Measurements from ENCODE around the gene PPIF.

Gene PPIF

DNA sequence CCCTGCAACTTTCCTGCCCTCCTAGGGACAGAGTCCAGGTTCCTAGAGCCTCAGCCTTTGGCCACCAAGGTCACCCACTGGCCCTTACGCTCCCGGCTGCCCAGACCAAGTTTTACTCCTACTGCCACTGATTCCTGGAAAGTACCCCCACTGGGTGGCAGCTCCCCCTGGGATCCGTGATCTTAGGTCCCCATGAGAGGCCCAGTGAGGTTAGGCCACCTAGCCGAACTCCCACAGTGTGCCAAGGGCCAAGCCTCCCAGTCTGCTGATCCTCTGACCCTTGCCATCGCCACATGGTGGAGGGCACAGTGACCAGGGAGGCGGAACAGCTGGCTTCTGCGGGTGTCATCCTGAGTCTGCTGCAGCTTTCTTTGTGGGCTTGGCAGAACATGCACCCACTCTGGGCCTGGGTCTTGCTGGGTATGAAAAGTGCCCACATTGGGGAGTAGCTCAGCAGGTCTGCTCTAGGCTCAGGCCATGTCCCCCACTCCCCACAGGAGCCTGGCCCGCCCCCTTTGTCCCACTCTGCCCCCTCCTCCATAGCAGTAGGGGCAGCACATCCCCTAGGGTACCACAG lies 40.5 kb upstream of the PPIF start:
- Histone ChIP-seq H3K9me3 (ENCODE audit: control insufficient read depth in 1 of 2, low read length in 2 of 2) (no peaks in the 10 kb centered on the region), H3K27me3 (ENCODE audit: low read depth, low read length) (no peaks in the 10 kb centered on the region), H3K4me3 (ENCODE audit: low read depth in 1 of 2, low read length in 2 of 2) (no peak overlapping the region), H3K27ac (ENCODE audit: low read length) (no peak overlapping the region), H3K36me3 (ENCODE audit: control insufficient read depth in 1 of 2, insufficient read depth in 2 of 2, low read length in 2 of 2) (peaks cover 65 to 85% of the 10 kb centered on the region in 2 donors), H3K4me1 (ENCODE audit: control insufficient read depth in 1 of 2, insufficient read depth in 2 of 2, low read length in 2 of 2) (no peaks in the 10 kb centered on the region)

DNA sequence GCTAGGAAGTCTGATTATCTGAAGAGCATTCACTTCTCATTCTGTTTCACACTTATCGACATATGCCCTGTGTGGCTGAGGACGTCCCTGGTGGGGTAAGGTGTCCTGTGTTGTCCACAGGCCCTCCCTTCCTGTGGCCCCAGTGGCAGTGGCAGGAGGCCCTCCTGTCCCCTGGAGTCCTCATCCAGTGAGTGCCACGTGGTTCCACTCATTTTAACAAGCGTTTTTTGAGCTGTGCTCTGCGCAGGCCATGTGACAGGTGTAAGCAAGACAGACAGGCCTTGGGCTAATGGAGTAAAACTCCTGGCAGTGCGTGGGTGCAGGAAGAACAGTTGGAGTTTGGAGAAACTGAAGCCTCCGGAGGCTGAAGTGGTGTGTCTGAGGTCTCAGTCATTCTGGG lies 39.3 kb upstream of the PPIF start:
- Histone ChIP-seq H3K4me3 (ENCODE audit: low read depth in 1 of 2, low read length in 2 of 2) (no peak overlapping the region), H3K27ac (ENCODE audit: low read length) (no peak overlapping the region), H3K9me3 (ENCODE audit: control insufficient read depth in 1 of 2, low read length in 2 of 2) (no peaks in the 10 kb centered on the region), H3K36me3 (ENCODE audit: control insufficient read depth in 1 of 2, insufficient read depth in 2 of 2, low read length in 2 of 2) (peaks cover 66 to 88% of the 10 kb centered on the region in 2 donors), H3K4me1 (ENCODE audit: control insufficient read depth in 1 of 2, insufficient read depth in 2 of 2, low read length in 2 of 2) (no peaks in the 10 kb centered on the region), H3K27me3 (ENCODE audit: low read depth, low read length) (no peaks in the 10 kb centered on the region)

- Histone ChIP-seq H3K9me3 (ENCODE audit: control insufficient read depth in 1 of 2, low read length in 2 of 2) (no peaks in the 10 kb centered on the region), H3K4me3 (ENCODE audit: low read depth in 1 of 2, low read length in 2 of 2) (no peak overlapping the region), H3K36me3 (ENCODE audit: control insufficient read depth in 1 of 2, insufficient read depth in 2 of 2, low read length in 2 of 2) (peaks cover 63 to 88% of the 10 kb centered on the region in 2 donors), H3K4me1 (ENCODE audit: control insufficient read depth in 1 of 2, insufficient read depth in 2 of 2, low read length in 2 of 2) (no peaks in the 10 kb centered on the region), H3K27me3 (ENCODE audit: low read depth, low read length) (no peaks in the 10 kb centered on the region), H3K27ac (ENCODE audit: low read length) (no peak overlapping the region)
Observed at GRCh38 chr10:79308969-79309665, 38.2 kb upstream of the PPIF start.

DNA sequence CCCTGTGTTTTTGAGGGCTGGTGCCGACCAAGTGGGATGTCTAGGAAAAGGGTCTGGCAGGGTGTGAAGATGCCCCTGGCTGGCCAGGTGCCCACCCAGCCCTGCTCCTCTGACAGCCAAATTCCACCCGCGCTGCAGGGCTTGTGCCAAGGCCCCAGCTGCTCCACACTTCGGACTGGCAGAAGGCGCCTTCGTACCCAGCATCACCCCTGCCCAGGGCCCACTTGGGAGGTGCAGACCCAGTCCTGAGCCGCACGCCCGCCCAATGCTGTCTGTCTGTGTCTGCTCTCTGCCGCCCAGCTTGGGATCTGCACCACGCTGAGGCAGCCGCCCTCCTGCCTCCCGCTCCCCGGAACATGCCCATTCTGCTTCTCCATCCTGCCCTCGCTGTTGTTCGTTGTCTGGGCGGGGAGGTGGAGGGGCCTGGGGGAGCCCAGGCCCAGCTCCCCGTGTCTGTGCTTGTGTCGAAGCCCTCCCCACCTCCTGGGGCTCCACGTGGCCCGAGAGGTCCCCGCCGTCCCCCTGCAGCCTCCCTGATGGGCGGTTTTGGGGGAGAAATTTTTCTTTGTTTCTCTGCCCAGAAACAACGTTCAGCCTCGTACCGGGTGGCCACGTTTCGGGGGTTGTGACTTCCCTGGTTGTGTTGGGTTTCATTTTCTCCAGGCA lies 36.9 kb upstream of the PPIF start:
- no peak overlapping the region for H3K27ac ChIP-seq (ENCODE audit: low read length)

DNA sequence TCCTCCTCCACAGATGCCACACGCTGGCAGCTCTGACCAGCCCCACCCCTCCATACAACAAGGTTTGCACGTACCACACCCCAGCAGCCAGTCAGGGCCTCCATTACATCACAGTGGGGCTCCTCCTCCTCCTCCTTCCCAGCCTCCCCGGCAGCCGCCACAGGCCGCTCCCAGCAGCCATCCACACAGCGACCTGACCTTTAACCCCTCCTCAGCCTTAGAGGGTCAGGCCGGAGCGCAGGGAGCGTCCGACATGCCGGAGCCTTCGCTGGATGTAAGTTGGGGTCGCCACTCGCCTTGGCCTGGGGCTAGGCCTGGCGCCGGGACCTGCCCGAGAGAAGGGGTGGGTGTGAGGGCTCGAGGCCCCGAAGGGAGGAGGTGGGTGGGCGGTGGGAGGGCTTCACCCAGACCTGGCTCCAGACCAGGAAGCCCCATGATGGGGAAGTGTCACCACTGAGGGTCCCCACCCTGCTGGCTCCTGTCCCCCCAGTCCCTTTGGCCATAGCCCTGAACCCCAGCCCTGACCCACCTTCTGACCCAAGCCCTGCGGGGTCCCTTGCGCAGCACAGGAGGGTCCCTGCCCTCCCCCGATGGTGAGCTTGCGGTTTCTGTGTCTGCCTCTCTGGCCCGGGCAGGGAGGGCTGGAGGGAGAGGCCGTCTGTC lies 36.2 kb upstream of the PPIF start:
- Histone ChIP-seq H3K4me1 (ENCODE audit: control insufficient read depth in 1 of 2, insufficient read depth in 2 of 2, low read length in 2 of 2) (no peaks in the 10 kb centered on the region), H3K36me3 (ENCODE audit: control insufficient read depth in 1 of 2, insufficient read depth in 2 of 2, low read length in 2 of 2) (peaks cover 47 to 81% of the 10 kb centered on the region in 2 donors), H3K9me3 (ENCODE audit: control insufficient read depth in 1 of 2, low read length in 2 of 2) (no peaks in the 10 kb centered on the region), H3K27me3 (ENCODE audit: low read depth, low read length) (no peaks in the 10 kb centered on the region), H3K27ac (ENCODE audit: low read length) (no peak overlapping the region), H3K4me3 (ENCODE audit: low read depth in 1 of 2, low read length in 2 of 2) (no peak overlapping the region)

More for the DNA sequence above, 36.9 kb upstream of the PPIF start:
- Histone ChIP-seq H3K4me1 (ENCODE audit: control insufficient read depth in 1 of 2, insufficient read depth in 2 of 2, low read length in 2 of 2) (no peaks in the 10 kb centered on the region), H3K36me3 (ENCODE audit: control insufficient read depth in 1 of 2, insufficient read depth in 2 of 2, low read length in 2 of 2) (peaks cover 53 to 86% of the 10 kb centered on the region in 2 donors), H3K27me3 (ENCODE audit: low read depth, low read length) (no peaks in the 10 kb centered on the region), H3K9me3 (ENCODE audit: control insufficient read depth in 1 of 2, low read length in 2 of 2) (no peaks in the 10 kb centered on the region), H3K4me3 (ENCODE audit: low read depth in 1 of 2, low read length in 2 of 2) (no peak overlapping the region)

DNA sequence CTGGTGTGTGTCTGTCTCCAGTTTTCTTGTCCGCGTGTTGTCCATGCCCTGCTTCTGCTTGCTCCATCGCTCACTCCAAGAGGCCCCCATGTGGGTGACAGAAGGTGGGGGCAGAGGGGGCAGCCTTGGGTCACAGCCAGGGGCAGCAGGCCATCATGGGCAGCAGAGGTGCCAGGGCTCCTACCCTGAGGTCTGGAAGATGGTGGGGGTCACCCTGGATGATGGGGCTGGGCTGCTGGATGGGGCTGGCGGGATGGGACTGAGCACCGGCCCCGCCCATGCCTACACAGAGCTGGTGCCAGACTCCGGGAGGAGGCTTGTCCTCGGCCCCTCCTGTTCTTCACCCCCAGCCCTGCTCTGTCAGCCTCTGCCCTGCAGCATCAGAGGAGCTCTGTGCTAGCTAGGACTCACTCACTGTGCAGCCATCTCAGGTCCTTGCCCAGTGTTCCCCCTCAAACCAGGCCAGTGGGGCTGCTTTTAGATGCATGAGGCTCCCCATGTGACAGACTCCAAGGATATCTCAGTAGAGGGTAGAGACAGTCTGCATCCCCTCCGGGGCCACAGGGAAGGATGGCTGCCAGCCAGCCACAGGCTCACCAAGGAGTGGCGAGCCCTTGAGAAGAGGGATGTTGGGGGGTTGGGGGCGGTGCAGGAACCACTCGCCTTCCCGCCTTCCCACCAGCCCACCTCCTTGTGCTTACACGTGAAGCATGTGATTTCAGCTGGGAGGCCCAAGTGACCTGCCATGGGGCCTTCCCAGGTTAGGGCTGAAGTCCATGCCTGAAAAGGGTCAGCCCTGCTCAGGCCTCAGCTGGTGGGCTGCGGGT lies 35.5 kb upstream of the PPIF start:
- Histone ChIP-seq H3K9me3 (ENCODE audit: control insufficient read depth in 1 of 2, low read length in 2 of 2) (no peaks in the 10 kb centered on the region), H3K4me3 (ENCODE audit: low read depth in 1 of 2, low read length in 2 of 2) (no peak overlapping the region), H3K4me1 (ENCODE audit: control insufficient read depth in 1 of 2, insufficient read depth in 2 of 2, low read length in 2 of 2) (no peaks in the 10 kb centered on the region), H3K36me3 (ENCODE audit: control insufficient read depth in 1 of 2, insufficient read depth in 2 of 2, low read length in 2 of 2) (peaks cover 40 to 73% of the 10 kb centered on the region in 2 donors), H3K27ac (ENCODE audit: low read length) (no peak overlapping the region), H3K27me3 (ENCODE audit: low read depth, low read length) (no peaks in the 10 kb centered on the region)

DNA sequence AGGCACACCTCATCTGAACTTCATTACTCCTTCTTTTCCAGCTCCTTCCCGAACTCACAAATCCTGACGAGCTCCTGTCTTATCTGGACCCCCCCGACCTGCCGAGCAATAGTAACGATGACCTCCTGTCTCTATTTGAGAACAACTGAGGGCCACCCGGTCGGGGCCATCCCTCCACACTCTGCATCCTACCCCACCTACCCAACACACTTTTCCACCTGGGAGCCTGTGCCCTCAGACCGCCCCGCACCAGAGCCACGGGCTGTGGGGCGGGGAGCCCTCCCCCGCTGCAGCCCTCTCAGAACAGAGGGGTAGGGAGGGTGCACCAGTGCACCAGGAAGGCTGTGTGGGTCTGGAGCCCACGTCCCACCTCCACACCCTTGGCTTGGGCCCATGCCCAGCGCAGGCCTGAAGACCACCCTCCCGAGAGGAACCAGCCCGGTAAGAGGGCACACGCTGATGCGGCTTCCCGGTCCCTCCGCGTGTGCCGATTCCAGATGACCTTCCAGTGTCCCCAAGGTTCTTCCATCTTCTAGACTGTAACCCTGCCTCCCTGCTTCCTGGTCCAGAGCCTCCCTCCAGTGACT lies 34.6 kb upstream of the PPIF start:
- no peaks in the 10 kb centered on the region for H3K27me3 ChIP-seq (ENCODE audit: low read depth, low read length)
- peaks cover 31 to 64% of the 10 kb centered on the region in 2 donors for H3K36me3 ChIP-seq (ENCODE audit: control insufficient read depth in 1 of 2, insufficient read depth in 2 of 2, low read length in 2 of 2)
- H3K4me3 ChIP-seq (ENCODE audit: low read depth in 1 of 2, low read length in 2 of 2), result no peak overlapping the region
- no peaks in the 10 kb centered on the region for H3K9me3 ChIP-seq (ENCODE audit: control insufficient read depth in 1 of 2, low read length in 2 of 2)
- no peak overlapping the region for H3K27ac ChIP-seq (ENCODE audit: low read length)
- H3K4me1 ChIP-seq (ENCODE audit: control insufficient read depth in 1 of 2, insufficient read depth in 2 of 2, low read length in 2 of 2), result peaks cover 0 to 8% of the 10 kb centered on the region in 2 donors

GRCh38 chr10:79313320-79313719 lies 33.9 kb upstream of the PPIF start:
- Histone ChIP-seq H3K36me3 (ENCODE audit: control insufficient read depth in 1 of 2, insufficient read depth in 2 of 2, low read length in 2 of 2) (peaks cover 25 to 58% of the 10 kb centered on the region in 2 donors), H3K27ac (ENCODE audit: low read length) (no peak overlapping the region), H3K27me3 (ENCODE audit: low read depth, low read length) (no peaks in the 10 kb centered on the region), H3K4me1 (ENCODE audit: control insufficient read depth in 1 of 2, insufficient read depth in 2 of 2, low read length in 2 of 2) (peaks cover 0 to 8% of the 10 kb centered on the region in 2 donors), H3K4me3 (ENCODE audit: low read depth in 1 of 2, low read length in 2 of 2) (no peak overlapping the region), H3K9me3 (ENCODE audit: control insufficient read depth in 1 of 2, low read length in 2 of 2) (no peaks in the 10 kb centered on the region)

DNA sequence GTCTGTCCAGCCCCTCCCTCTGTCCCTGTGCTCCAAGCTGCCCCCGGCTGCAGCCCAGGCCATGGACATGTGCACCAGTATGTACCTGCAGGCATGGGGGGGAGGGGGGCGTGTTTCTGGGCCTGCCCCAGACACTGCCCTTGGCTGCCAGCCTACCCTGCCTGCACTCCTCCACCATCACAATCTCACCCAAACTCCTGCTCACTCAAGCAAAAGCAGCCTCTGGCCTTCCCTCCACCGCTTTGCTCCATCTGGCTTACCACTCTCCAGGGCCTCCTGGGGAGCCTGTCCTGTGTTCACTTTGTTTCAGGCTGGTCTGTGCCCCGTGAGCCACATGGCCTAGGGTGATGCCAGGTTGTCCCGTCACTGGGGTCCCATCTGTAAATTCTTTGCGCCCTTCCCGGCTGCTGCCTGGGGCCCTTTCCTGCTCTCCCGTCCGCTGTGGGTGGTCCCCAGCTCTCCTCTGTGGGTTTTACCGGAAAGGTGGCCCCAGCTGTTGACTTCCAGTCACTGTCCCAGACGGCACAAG lies 33.3 kb upstream of the PPIF start:
- H3K27ac ChIP-seq (ENCODE audit: low read length), result no peak overlapping the region
- peaks cover 0 to 8% of the 10 kb centered on the region in 2 donors for H3K4me1 ChIP-seq (ENCODE audit: control insufficient read depth in 1 of 2, insufficient read depth in 2 of 2, low read length in 2 of 2)

DNA sequence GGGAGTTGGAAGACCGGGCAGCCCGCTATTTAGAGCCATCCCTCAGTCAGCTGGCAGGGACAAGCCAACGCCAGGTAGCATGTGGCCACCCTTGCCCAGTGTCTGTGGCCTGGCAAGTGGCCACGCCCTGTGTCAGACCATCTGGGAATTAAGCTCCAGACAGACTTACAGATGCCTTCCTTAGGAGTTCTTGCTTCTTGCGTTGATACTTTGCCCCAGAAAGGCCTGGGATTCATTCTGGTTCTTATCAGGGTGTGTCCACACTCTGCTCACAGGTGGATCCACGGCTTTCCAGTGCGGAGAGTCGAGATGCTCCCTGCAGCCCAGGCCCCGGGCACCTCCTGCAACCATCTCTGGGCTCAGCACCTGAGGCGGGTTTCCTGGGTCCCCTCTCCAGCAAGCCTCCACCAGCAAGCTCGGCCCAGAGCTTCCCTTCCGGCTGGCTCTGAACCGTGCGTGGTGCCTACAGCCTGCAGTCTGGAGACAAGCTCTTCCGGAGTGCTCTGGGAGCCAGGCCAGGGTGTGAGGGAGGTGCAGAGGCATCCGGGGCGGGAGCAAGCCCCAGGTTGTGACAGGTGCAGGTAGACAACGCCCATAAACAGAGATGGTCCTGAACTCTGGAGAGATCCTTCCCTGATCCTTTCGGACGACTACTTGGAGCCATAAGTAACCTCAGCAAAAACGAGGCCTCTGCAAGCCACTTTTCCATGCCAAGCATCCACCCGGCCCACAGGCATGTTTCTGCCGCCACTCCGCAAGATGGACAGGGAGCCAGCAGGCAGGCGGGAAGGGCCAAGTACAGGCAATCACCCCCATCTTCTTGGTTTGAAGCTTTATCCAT lies 32.3 kb upstream of the PPIF start:
- peaks cover 0 to 8% of the 10 kb centered on the region in 2 donors for H3K4me1 ChIP-seq (ENCODE audit: control insufficient read depth in 1 of 2, insufficient read depth in 2 of 2, low read length in 2 of 2)
- H3K27ac ChIP-seq (ENCODE audit: low read length), result no peak overlapping the region
- no peaks in the 10 kb centered on the region for H3K27me3 ChIP-seq (ENCODE audit: low read depth, low read length)
- no peaks in the 10 kb centered on the region for H3K9me3 ChIP-seq (ENCODE audit: control insufficient read depth in 1 of 2, low read length in 2 of 2)
- H3K4me3 ChIP-seq (ENCODE audit: low read depth in 1 of 2, low read length in 2 of 2), result no peak overlapping the region
- H3K36me3 ChIP-seq (ENCODE audit: control insufficient read depth in 1 of 2, insufficient read depth in 2 of 2, low read length in 2 of 2), result peaks cover 13 to 42% of the 10 kb centered on the region in 2 donors

More for the DNA sequence above, 33.3 kb upstream of the PPIF start:
- Histone ChIP-seq H3K36me3 (ENCODE audit: control insufficient read depth in 1 of 2, insufficient read depth in 2 of 2, low read length in 2 of 2) (peaks cover 18 to 52% of the 10 kb centered on the region in 2 donors), H3K4me3 (ENCODE audit: low read depth in 1 of 2, low read length in 2 of 2) (no peak overlapping the region), H3K9me3 (ENCODE audit: control insufficient read depth in 1 of 2, low read length in 2 of 2) (no peaks in the 10 kb centered on the region), H3K27me3 (ENCODE audit: low read depth, low read length) (no peaks in the 10 kb centered on the region)

All from muscle layer of duodenum (tissue), 2 donors.